Measurements from ENCODE around the gene RAET1L.

The RAET1L gene

GRCh38 chr6:150057501-150057951, 32.2 kb upstream of the RAET1L start:
- no peak for TF ChIP-seq CTCF (IDR thresholded peaks at IDR 0.05; ENCODE audit: low read depth, low read length, missing control alignments)
- DNase-seq (ENCODE audit: extremely low read depth, low read depth) = no peak
- H3K4me3 ChIP-seq (replicated peaks; ENCODE audit: low read depth, low read length) = no peak overlapping the region

GRCh38 chr6:150056916-150057315, 31.6 kb upstream of the RAET1L start:
- DNase-seq (ENCODE audit: extremely low read depth, low read depth) = no peak
- TF ChIP-seq CTCF (IDR thresholded peaks at IDR 0.05; ENCODE audit: low read depth, low read length, missing control alignments) = no peak
- no peak overlapping the region for H3K4me3 ChIP-seq (replicated peaks; ENCODE audit: low read depth, low read length)

GRCh38 chr6:150056156-150056555, 30.8 kb upstream of the RAET1L start:
- no peak for DNase-seq (ENCODE audit: extremely low read depth, low read depth)
- TF ChIP-seq CTCF (IDR thresholded peaks at IDR 0.05; ENCODE audit: low read depth, low read length, missing control alignments) = no peak
- H3K4me3 ChIP-seq (replicated peaks; ENCODE audit: low read depth, low read length) = no peak overlapping the region

GRCh38 chr6:150055131-150055530, 29.8 kb upstream of the RAET1L start:
- no peak for DNase-seq (ENCODE audit: extremely low read depth, low read depth)
- no peak overlapping the region for H3K4me3 ChIP-seq (replicated peaks; ENCODE audit: low read depth, low read length)
- TF ChIP-seq CTCF (IDR thresholded peaks at IDR 0.05; ENCODE audit: low read depth, low read length, missing control alignments) = no peak

- no peak for TF ChIP-seq CTCF (IDR thresholded peaks at IDR 0.05; ENCODE audit: low read depth, low read length, missing control alignments)
- no peak overlapping the region for H3K4me3 ChIP-seq (replicated peaks; ENCODE audit: low read depth, low read length)
- DNase-seq (ENCODE audit: extremely low read depth, low read depth) = no peak
Measured at GRCh38 chr6:150053450-150053849, 28.1 kb upstream of the RAET1L start.

GRCh38 chr6:150050846-150051245, 25.5 kb upstream of the RAET1L start:
- TF ChIP-seq CTCF (IDR thresholded peaks at IDR 0.05; ENCODE audit: low read depth, low read length, missing control alignments) = no peak
- DNase-seq (ENCODE audit: extremely low read depth, low read depth) = no peak
- no peak overlapping the region for H3K4me3 ChIP-seq (replicated peaks; ENCODE audit: low read depth, low read length)

- DNase-seq (ENCODE audit: extremely low read depth, low read depth) = no peak
- no peak for TF ChIP-seq CTCF (IDR thresholded peaks at IDR 0.05; ENCODE audit: low read depth, low read length, missing control alignments)
- H3K4me3 ChIP-seq (replicated peaks; ENCODE audit: low read depth, low read length) = no peak overlapping the region
Measured at GRCh38 chr6:150048099-150048498, 22.8 kb upstream of the RAET1L start.

Measured in HFF-Myc (cell line).